Inflammatory macrophage treated with lipopolysaccharide for 1 hour (primary cell): Measurements from ENCODE around the gene TBC1D8.

Source experiments
- DNase-seq, 2 donors: peaks; one replicate each; pipeline ENCODE4 v3.0.0-alpha.2; 2020 to 2022

The TBC1D8 gene

GRCh38 chr2:101151146-101151858 lies at the start of gene TBC1D8:
TBC1D8 (minus strand) TSS chr2:101151382; CDS start chr2:101151253, 129 bp downstream.
- peak; percentile 80 to 84 for DNase-seq

- no peak for DNase-seq
Measured at GRCh38 chr2:101200676-101201075, 49.5 kb upstream of the TBC1D8 start.

- DNase-seq = no peak
Measured at GRCh38 chr2:101199251-101199791, 48.1 kb upstream of the TBC1D8 start.

- no peak for DNase-seq
Measured at GRCh38 chr2:101197814-101198213, 46.6 kb upstream of the TBC1D8 start.

GRCh38 chr2:101197215-101197745 lies 46.1 kb upstream of the TBC1D8 start:
- DNase-seq = no peak

- no peak for DNase-seq
Measured at GRCh38 chr2:101195871-101196661, 44.9 kb upstream of the TBC1D8 start.

GRCh38 chr2:101193033-101193626 lies 41.9 kb upstream of the TBC1D8 start:
- DNase-seq = no peak

GRCh38 chr2:101190747-101191516 lies 39.8 kb upstream of the TBC1D8 start:
- peak; percentile 72 to 95 for DNase-seq

- DNase-seq = no peak
Measured at GRCh38 chr2:101188683-101189405, 37.7 kb upstream of the TBC1D8 start.

GRCh38 chr2:101187131-101187530 lies 35.9 kb upstream of the TBC1D8 start:
- no peak for DNase-seq

- DNase-seq = no peak
Measured at GRCh38 chr2:101185656-101186055, 34.5 kb upstream of the TBC1D8 start.

GRCh38 chr2:101185085-101185484 lies 33.9 kb upstream of the TBC1D8 start:
- no peak for DNase-seq

- peak; percentile 88 to 97 for DNase-seq
Measured at GRCh38 chr2:101179982-101180381, 28.8 kb upstream of the TBC1D8 start.

GRCh38 chr2:101176803-101177202 lies 25.6 kb upstream of the TBC1D8 start:
- peak in 1 of 2 donors; percentile 25 for DNase-seq

- peak; percentile 25 to 52 for DNase-seq
Measured at GRCh38 chr2:101175991-101176390, 24.8 kb upstream of the TBC1D8 start.

- DNase-seq = peak; percentile 90 to 97
Measured at GRCh38 chr2:101173707-101174295, 22.6 kb upstream of the TBC1D8 start.

- DNase-seq = peak; percentile 22 to 31
Measured at GRCh38 chr2:101169822-101170221, 18.6 kb upstream of the TBC1D8 start.

- DNase-seq = no peak
Measured at GRCh38 chr2:101168706-101169105, 17.5 kb upstream of the TBC1D8 start.

GRCh38 chr2:101167532-101167931 lies 16.4 kb upstream of the TBC1D8 start:
- DNase-seq = peak; percentile 57 to 65

GRCh38 chr2:101164021-101164420 lies 12.8 kb upstream of the TBC1D8 start:
- DNase-seq = peak in 1 of 2 donors; percentile 37
